KBM-7 (cell line): Measurements from ENCODE around the gene TBCC.

Source experiments
- DNase-seq: peaks from one replicate; pipeline ENCODE4 v3.0.0-alpha.2; 2015
- in situ Hi-C: fragments of 300-500 bp; cut with MboI; formaldehyde crosslinking; loops from 2 replicates; pipeline ENCODE4 v1.14.3; 2020; ENCODE audit warnings: low sequenced_read_pairs, low pct_unique_long_range_greater_than_20kb, mixed read lengths

Gene TBCC, protein sequence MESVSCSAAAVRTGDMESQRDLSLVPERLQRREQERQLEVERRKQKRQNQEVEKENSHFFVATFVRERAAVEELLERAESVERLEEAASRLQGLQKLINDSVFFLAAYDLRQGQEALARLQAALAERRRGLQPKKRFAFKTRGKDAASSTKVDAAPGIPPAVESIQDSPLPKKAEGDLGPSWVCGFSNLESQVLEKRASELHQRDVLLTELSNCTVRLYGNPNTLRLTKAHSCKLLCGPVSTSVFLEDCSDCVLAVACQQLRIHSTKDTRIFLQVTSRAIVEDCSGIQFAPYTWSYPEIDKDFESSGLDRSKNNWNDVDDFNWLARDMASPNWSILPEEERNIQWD

DNA sequence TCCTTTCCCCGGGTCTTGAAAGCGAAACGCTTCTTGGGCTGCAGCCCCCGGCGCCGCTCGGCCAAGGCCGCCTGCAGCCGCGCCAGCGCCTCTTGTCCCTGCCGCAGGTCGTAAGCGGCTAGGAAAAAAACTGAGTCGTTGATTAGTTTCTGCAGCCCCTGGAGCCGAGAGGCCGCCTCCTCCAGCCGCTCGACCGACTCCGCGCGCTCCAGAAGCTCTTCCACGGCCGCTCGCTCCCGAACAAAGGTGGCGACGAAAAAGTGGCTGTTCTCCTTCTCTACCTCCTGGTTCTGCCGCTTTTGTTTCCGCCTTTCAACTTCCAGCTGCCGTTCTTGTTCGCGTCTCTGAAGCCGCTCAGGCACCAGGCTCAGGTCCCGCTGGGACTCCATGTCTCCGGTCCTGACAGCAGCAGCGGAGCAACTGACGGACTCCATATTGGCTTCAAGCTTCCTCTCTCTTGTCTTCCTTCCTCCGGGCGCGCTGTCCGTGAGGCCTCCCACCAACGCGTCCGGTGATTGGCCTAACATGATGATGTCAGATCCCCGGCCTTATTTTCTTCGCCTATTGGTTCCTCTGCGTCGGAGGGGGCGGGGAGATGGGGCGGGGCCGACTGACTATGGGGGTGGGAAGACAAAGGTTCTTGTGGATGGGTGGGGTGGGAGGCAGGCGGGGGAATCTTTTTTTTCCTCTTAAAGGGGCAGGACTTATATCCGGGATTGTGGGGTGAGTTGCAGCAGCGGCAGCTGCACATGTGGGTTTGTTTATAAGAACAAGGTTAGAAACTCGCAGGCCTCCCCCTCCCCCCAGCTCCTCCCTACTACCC is at the start of gene TBCC:
Gene TBCC (minus strand): TSS at position 464 of the 823 bp plus-strand sequence. CDS start 30 bp downstream, at position 434.
- DNase-seq, result peak; percentile 96

DNA sequence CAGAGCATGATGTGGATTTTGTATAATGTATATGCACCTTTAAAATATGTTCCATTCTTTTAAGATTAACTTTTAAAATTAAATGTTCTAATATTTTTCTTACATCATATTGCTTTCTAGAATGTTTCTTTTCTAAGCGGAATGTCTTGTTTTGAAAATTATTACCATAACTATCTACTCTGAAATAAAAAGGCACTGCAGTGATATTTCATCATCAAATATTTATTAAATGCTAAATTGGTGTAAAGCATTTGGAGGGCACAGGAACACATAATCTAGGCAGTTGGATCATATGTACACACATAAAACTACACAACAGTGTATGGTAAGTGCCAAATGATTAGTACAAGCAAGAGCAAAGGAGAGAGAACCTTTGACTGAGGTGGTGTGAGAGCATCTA is 49.7 kb upstream of the TBCC start:
- in situ Hi-C loops, result no loop called here
- no peak for DNase-seq

More for the DNA sequence above, at the start of gene TBCC:
- in situ Hi-C loops, result no loop called here

DNA sequence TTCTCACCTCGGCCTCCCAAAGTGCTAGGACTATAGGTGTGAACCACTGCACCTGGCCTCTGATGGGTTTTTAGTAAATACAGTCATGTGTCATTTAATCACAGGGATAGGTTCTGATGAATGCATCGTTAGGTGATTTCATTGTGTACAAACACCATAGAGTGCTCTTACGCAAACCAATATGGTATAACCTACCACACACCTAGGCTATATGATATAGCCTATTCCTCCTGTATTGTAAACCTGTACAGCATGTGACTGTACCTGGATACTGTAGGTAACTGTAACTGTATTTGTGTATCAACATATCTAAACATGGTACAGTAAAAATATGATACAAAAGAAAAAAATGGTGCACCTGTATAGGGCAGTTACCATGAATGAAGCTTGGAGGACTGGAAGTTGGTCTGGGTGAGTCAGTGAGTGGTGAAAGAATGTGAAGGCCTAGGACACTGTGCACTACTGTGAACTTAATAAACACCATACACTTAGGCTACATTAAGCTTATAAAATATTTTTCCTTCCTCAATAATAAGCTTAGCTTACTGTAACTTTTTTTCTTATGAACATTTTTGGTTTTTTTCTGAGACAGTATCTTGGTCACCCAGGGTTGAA is 45.9 kb upstream of the TBCC start:
- DNase-seq, result no peak
- in situ Hi-C loops, result no loop called here

DNA sequence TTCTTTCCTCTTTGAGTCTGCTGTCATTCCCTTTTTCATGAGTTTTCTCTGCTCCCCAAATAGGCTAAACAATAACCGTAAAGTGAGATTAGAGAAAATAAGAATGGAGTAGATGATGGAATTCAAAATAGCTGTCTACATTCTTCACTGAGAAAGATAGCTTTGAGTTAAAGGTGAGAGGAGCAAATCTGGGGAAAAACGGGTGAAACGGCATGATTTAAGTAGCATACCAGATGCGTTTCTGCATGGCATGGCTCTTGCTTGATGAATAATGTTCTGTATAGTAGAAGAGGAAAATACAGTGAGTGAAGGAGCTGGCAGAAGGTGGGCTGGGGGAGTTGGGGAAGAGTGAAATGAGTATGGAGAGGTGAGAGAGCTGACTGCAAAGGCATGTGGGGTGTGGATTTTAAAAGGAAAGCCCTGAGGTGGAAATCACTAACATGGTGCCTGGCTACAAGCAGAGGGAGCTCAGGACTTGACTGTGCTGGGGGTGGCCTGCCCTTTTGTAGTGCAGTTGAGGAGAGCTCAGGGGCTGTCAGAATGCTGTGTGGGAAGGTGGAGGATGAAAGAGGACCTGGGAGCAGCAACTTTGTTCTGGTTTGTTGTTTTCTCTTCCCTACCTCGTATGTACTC is 44.8 kb upstream of the TBCC start:
- in situ Hi-C loops, result no loop called here
- no peak for DNase-seq

DNA sequence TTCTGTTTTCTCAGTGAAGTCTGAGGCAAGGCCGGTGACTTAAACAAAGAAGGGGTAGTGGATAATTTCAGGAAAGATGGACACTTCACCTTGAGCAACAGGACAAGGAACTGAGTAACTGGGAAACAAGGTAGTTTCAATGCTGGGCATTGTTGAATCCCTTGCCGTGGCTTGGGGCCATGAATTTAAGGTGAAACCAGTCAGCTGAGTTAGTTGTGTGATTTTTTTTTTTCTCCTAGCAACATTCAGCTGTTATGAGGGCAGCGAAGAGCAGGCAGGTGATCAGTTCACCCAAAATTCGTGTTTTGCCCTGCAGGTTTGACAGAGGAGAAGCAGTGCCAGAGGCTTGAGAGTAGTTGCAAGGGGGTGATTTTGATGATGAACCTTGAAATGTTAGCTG is 42.8 kb upstream of the TBCC start:
- in situ Hi-C loops, result no loop called here
- no peak for DNase-seq

DNA sequence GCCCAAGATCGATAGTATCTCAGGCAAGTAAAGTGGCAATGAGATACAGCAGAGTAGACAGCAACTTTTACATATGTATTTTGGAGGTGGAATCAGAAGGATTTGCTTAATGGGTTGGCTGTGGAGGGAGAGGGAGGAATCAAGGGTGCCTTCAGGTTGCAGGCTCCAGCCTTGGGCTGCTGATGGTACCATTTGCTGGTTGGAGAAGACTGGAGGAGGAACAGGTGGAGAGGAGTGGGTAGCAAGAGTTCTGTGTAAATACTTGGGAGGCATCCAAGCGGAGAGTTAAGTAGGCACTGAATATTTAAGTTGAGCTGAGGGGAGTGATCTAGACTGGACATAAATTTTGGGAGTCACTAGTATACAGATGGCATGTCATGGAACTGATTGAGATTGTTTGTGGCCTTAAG is 41.2 kb upstream of the TBCC start:
- in situ Hi-C loops, result no loop called here
- peak; percentile 29 for DNase-seq

DNA sequence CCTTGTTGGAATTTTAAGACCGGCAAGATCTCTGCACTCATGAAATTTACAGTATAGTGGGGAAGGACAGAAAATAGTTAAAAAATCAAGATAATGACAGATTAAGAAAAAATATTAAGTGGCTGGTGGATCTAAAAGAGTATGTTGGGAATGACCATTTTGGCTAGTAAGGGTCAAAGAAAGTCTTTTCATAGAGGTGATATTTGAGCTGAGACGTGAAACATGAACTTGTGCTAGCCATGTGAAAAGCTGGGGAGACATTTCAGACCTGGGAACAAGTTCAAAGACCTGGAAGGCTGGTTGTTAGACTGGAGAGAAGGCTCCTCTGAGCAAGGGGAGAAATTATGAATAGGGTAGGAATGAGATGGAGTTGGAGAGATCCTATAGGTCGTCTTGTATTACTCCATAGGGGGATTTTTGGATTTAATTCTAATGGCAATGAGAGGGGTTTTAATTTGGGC is 40.7 kb upstream of the TBCC start:
- in situ Hi-C loops, result no loop called here
- no peak for DNase-seq

DNA sequence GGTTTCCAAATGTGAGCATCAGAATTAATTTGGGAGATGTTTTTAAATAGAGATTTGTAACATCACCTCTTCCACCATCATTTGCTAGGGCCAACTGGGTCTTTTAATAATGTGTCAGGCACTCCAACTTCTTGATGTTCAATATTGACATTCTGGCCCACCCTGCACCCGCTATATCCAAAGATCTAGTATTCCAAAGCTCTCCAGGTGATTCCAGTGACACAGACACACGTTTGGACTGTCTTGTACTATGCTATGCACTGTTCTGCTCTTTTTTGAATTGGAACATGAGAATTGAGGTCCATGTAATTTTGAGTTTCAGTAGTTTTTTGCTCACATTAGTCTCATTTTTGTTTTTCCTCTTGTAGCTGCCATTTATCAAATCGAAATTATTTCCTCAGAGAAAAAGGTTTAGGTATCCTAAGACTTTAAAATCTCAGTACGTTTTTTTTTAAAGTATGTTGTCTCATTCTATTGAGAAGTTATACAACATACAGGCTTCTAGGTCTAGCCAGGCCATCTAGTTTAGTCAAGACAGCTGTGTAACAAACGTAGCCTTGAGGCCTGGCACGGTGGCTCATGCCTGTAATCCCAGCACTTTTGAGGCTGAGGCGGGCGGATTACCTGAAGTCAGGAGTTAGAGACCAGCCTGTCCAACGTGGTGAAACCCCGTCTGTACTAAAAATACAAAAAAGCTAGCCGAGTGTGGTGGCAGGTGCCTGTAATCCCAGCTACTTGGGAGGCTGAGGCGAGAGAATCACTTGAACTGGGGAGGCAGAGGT is 39.0 kb upstream of the TBCC start:
- in situ Hi-C loops, result no loop called here
- no peak for DNase-seq

DNA sequence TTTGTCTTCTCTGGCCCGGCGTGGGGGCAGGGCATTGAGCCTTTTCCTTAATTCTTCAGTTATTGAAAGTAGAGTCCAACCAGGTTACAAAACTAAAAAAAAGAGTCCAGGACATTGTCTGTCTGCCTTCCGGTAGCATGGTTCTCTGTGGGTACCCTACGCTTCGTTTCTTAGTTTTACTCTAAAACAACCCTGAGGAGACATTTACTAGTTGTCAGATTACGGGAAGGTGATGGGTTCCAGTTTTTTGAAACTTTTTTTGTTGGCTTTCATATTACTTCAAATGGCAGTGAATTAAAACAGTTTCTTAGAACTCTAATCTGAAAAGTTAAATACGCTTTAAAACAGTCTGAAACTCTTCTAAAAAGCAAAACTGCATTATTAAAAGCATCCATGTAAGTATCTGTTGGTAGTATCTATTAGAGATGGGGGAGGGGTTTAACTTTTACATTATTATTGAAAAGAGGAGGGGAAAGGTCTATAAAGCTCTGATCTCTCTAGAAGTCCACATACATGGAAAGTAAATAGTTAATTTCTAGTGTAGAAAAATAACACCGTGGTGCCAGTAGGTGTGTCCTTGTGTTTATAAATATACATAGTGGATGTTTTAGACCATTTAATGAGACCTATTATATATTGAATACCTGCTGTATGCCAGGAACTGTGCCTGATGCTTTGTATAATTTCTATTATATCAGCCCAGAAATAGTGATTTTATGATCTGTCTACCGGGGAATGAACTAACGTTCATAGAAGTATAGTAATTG is 38.2 kb upstream of the TBCC start:
- DNase-seq, result no peak
- in situ Hi-C loops, result no loop called here

DNA sequence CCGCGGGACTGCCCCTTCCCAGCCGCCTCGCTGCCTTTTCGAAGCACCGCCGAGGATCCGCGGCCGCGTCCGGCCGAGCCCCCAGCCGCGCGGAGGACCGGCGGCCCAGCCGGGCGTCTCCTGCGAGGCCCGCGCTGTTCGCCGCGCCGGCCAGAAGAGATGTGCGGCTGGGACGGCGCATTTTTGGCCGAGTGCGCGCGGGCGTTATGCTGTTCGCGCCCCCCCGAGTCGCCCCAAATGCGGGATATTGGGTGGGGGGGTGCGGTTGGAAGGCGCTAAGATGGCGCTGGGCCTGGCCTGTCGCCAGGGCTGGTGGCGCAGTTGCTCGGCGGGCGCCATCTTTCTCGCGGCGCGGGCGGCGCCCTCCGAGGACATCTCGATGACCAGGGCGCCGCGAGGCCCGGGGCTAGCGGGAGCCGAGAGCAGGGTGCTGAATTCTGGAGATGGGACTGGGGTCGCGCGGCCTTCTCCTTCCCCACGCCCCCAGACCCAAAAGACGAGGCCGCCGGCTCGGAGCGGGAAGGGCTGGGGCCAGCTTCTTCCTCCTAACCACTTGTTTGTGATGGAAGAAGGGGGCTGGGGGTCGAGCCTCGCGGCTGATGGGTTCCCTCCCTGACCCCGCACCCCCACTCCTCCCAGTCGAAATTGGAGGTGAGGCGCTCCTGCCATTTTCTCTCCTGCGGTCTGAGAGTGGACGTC is 37.4 kb upstream of the TBCC start:
- peak; percentile 69 for DNase-seq
- in situ Hi-C loops, result no loop called here

DNA sequence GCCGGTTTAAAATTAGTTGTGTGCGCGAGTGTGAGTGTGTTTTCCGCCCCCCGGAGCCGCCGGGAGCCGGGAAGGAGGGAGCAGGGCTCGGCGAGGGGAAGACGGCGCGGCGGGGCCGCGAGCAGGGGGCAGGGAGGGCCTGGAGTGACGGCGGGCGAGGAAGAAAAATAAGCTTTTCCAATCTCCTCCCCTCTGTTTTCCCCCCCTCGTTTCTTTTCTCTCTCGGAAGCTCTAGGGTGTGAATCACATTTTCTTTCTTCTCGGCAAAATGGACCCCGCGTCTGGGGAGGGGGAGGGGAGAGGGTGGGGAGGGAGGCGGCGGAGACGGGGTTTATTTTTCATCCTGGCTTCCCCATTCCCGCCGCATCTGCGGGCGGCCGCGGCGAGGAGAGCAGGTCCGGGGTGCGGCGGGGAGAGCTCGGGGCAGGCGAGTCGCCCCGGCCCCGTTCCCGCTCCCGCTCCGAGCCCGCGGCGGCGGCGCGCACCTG is 36.8 kb upstream of the TBCC start:
- in situ Hi-C loops, result no loop called here
- DNase-seq, result peak; percentile 81

DNA sequence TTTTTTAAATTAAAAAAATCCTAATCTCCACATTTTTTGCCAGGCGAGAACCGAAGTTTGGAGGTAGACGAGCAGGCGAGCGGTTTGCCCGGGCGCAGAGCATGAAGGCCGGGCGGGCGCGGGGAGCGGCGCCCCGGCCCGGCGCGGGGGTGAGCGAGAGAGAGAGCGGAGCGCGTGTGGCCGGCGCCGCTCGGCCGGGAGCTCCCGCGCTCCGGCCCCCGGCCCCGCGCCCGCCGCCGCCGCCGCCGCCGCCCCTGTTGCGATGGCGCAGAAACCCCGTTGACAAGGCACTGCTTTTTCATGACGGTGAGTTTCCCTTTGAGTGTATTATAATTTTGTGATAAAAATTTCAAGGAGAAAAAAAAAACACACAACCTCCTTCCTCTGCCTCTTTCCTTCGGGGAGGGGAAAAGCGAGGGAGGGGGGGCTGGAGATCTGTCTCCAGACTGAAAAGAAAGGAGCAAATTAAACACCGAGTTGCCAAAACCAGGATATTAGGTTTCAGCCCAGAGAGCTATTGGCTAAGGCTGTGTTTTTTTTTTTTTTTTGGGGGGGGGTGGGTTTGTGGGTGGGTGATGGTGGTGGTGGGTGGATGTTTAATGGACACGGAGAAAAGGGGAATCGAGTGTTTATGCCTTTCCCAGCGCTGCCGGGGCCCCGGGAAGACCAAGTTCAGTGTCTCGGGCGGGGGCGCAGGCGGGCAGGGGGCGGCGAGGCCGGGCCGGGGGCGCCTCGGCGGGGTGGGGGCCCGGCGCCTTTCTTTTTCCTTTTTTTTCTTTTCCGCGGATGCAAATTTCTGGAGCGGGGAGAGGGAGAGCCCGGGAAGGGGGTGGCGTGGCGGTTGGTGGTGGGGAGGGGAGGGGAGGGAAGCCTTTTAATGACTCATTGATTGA is 36.1 kb upstream of the TBCC start, which contains the start of gene BICRAL:
Gene BICRAL (plus strand): TSS at position 257 of the 893 bp plus-strand sequence. CDS start 39,971 bp downstream, outside the sequence.
- in situ Hi-C loops, result no loop called here
- peak; percentile 84 for DNase-seq

DNA sequence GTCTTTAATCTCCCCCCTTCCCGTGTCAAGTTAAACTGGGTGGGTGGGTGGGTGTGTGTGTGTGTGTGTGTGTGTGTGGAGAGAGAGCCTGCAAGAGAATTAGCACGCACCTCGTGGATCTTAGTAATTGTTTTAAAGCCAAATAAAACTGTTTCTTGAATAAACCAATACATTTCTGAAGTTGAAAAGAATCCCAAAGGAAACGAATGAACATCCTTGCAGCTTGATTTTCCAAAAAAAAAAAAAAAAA is 35.6 kb upstream of the TBCC start:
- in situ Hi-C loops, result no loop called here
- DNase-seq, result peak; percentile 56

DNA sequence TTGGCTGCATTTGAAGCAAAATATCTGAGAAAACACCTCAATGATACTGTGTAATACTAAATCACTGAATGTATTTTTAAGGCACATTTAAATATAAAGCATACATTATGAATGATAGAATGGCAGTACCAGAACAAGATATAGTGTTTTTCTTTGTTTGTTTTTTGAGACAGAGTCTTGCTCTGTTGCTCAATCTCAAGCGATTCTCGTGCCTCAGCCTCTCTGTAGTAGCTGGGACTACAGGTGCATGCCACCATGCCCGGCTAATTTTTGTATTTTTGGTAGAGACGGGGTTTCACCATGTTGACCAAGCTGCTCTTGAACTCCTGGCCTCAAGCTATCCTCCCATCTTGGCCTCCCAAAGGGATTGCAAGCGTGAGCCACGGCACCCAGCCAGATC is 33.6 kb upstream of the TBCC start:
- DNase-seq, result no peak
- in situ Hi-C loops, result no loop called here

DNA sequence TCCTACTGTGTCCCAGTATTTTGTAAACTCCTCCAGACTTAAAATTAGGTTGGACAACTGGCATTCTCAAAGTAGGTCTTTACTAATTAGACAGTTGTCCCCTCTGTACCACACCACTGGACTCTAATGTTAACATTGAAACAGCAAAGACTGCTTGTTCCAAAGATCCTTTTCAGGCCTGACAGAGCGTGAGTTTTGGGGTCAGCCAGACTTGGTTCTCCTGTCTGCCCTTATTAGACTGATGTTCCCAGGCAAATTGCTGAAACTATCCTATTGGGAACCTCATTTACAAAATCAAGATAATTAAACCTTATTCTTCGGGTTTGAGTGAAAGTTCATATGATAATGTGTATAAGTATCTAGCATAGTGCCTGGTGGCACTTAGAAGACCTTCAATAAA is 32.2 kb upstream of the TBCC start:
- in situ Hi-C loops, result no loop called here
- no peak for DNase-seq

DNA sequence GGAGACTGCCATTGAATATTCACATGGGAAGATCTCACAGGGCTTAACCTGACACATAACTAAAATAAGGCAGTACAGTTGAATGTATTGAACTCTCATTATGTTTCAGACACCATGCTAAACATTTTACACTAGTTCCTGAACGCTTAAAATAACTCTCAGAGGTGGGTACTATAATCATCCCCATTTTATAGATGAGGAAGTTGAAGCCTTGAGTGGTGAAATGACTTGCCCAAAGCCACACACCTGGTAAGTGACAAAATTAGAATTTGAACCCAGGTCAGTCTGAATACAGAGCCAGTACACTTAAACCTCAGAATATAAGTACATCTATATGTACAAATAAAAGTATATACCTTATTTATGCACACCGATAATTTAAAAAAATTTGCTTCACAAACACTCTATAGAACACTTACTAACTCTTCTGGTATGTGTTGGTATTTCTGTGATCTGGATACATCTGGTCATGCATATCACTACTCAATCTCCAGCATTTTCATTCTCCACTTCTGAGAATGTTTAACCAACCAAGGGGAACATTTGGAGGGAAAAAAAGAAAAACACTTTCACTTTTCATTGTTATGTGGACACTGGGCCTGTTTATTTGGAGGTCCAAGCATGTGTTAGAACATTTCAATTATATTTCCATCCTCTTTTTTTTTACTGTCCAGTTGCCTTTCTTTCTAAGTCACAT is 31.4 kb upstream of the TBCC start:
- DNase-seq, result peak; percentile 27
- in situ Hi-C loops, result no loop called here
